Lower leg skin (tissue), 3 donors: ENCODE measurements around the gene MYO1B.

Source experiments
- CTCF ChIP-seq, 3 donors: fragments of 450-650 bp; IDR thresholded peaks; one replicate each; pipeline ENCODE4 v1.5.1; 2016; ENCODE audit warnings: antibody characterized with exemption in 3 of 3, mild to moderate bottlenecking in 3 of 3, moderate library complexity in 2 of 3
- POLR2A ChIP-seq, 2 donors: fragments of 450-650 bp; IDR thresholded peaks; one replicate each; pipeline ENCODE4 v1.6.1; 2016 to 2017; ENCODE audit warnings: antibody characterized with exemption in 2 of 2, mild to moderate bottlenecking in 1 of 2, moderate library complexity in 1 of 2

DNA sequence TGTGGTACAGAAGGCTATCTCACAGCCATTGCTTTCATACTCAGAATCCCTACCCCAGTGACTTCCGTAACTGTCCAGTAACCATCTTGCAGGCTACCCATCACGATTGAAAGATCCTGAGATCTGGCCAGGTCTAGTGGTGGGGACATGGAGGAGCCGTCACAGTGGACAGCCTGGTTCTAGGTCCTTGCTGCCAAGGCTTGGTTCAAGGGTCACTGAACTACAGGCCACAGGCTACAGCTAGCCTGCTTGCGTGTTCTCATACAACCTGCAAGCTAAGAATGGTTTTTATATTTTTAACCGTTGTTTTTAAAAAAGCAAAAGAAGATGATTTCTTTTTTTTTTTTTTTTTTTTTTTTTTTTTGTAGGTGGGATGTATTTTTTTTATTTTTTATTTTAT, 151.6 kb downstream of the MYO1B start:
- TF ChIP-seq CTCF (IDR thresholded peaks at IDR 0.05) (no peak), POLR2A (IDR thresholded peaks at IDR 0.05) (no peak)
